DND-41 (cell line): ENCODE data around the gene ASPSCR1.

Source experiments
- ATAC-seq: fragments of 200-7000 bp; cut with Tn5 transposase; 3 replicates; pipeline ENCODE4 v1.9.1; 2021; ENCODE audit warnings: low read depth; ENCODE audit not compliant: insufficient read depth
- DNase-seq: peaks from one replicate; pipeline ENCODE4 v3.0.0-alpha.2; 2020
- H2AFZ ChIP-seq: 2 replicates; pipeline ENCODE4 v1.6.0; 2012; ENCODE audit warnings: low read depth, low read length
- H3K27ac ChIP-seq: 2 replicates; pipeline ENCODE4 v1.5.1; 2012; ENCODE audit warnings: low read length, inconsistent platforms
- H3K27me3 ChIP-seq: fragments of 200-600 bp; sonication (generic); 2 replicates; pipeline ENCODE4 v1.6.0; 2012; ENCODE audit warnings: low read length, mild to moderate bottlenecking, inconsistent platforms; ENCODE audit not compliant: insufficient read depth, poor library complexity
- H3K36me3 ChIP-seq: 2 replicates; pipeline ENCODE4 v1.5.1; 2012; ENCODE audit warnings: low read length, inconsistent platforms; ENCODE audit not compliant: insufficient read depth
- H3K4me1 ChIP-seq: 2 replicates; pipeline ENCODE4 v1.5.1; 2012; ENCODE audit warnings: mild to moderate bottlenecking, low read length; ENCODE audit not compliant: insufficient read depth
- H3K4me2 ChIP-seq: 2 replicates; pipeline ENCODE4 v1.6.0; 2012; ENCODE audit warnings: mild to moderate bottlenecking, moderate library complexity, low read length, inconsistent platforms; ENCODE audit not compliant: insufficient read depth
- H3K4me3 ChIP-seq, 2 experiments: fragments of 200-600 bp in 1 of 2; shearing (Covaris generic) in 1 of 2; 2 replicates each; pipeline ENCODE4 v1.5.1; 2012 to 2016; ENCODE audit warnings: inconsistent platforms in 2 of 2, low read length in 2 of 2, mild to moderate bottlenecking in 2 of 2, low read depth in 1 of 2, moderate library complexity in 1 of 2
- H3K79me2 ChIP-seq: 2 replicates; pipeline ENCODE4 v1.6.0; 2012; ENCODE audit warnings: low read length, inconsistent platforms; ENCODE audit not compliant: insufficient read depth
- H3K9ac ChIP-seq: 2 replicates; pipeline ENCODE4 v1.6.0; 2012; ENCODE audit warnings: low read depth, mild to moderate bottlenecking, inconsistent platforms, low read length, moderate library complexity
- H3K9me3 ChIP-seq: 2 replicates; pipeline ENCODE4 v1.5.1; 2012; ENCODE audit warnings: low read length, moderate library complexity, mild to moderate bottlenecking, inconsistent platforms; ENCODE audit not compliant: insufficient read depth, severe bottlenecking
- H4K20me1 ChIP-seq: 2 replicates; pipeline ENCODE4 v1.6.0; 2012; ENCODE audit warnings: low read length; ENCODE audit not compliant: insufficient read depth
- EZH2 ChIP-seq: IDR thresholded peaks from 3 replicates; pipeline ENCODE4 v1.6.1; 2012; ENCODE audit warnings: borderline replicate concordance, low read depth, mild to moderate bottlenecking, moderate library complexity, low read length, inconsistent platforms; ENCODE audit not compliant: severe bottlenecking
- TF ChIP-seq, protein P1 (sequence below): IDR thresholded peaks from 2 replicates; pipeline ENCODE4 v1.5.1; 2012; ENCODE audit warnings: borderline replicate concordance, low read length, moderate library complexity, mild to moderate bottlenecking; ENCODE audit not compliant: poor library complexity, severe bottlenecking; ENCODE audit errors: extremely low read depth

ASPSCR1 gene

DNA sequence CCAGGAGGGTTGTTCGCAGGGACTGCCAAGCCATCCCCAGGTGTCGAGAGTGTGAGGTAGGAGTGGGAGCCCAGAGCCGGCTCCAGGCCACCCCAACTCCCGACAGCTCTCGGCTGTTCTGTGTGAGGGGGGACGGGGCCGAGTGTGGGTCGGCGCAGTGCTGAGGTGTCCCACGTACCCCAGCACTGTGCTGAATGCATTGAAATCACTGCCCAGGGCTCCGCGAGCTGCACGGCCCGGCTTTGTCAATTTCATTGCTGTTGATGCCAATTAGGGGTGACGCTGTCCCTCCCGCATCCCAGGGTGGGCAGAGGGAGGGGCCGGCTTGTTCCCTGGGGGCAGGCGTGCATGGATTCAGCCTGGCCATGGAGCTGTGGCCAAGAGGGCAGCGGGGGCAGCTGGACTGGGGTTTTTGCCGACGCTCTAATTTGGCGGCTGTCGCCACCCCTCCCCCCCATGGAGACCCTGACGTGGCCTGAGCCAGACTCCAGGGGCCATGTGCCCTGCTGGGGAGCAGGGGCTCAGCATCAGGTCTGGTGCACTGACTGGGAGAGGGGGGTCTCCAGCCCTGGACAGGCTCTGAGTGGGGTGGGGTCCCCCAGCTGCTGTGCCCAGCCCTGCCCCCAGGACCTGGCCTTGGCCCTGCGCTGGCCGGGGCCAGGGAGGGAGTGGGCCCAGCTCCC, 31.0 kb downstream of the ASPSCR1 start:
- H3K79me2 ChIP-seq = no peaks in the 10 kb centered on the region
- DNase-seq (no peak), ATAC-seq (no peak)
- H3K27ac ChIP-seq = no peak overlapping the region
- H3K4me3 ChIP-seq = no peak overlapping the region
- no peaks in the 10 kb centered on the region for H3K36me3 ChIP-seq
- H3K4me2 ChIP-seq = no peak overlapping the region
- TF ChIP-seq, protein P1, sequence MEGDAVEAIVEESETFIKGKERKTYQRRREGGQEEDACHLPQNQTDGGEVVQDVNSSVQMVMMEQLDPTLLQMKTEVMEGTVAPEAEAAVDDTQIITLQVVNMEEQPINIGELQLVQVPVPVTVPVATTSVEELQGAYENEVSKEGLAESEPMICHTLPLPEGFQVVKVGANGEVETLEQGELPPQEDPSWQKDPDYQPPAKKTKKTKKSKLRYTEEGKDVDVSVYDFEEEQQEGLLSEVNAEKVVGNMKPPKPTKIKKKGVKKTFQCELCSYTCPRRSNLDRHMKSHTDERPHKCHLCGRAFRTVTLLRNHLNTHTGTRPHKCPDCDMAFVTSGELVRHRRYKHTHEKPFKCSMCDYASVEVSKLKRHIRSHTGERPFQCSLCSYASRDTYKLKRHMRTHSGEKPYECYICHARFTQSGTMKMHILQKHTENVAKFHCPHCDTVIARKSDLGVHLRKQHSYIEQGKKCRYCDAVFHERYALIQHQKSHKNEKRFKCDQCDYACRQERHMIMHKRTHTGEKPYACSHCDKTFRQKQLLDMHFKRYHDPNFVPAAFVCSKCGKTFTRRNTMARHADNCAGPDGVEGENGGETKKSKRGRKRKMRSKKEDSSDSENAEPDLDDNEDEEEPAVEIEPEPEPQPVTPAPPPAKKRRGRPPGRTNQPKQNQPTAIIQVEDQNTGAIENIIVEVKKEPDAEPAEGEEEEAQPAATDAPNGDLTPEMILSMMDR = no peak
- no peak for TF ChIP-seq EZH2
- H3K27me3 ChIP-seq = no peaks in the 10 kb centered on the region
- H4K20me1 ChIP-seq = 0 out of 2 replicates have a peak, but pooled peaks cover 4% of the 10 kb centered on the region
- H3K4me1 ChIP-seq = no peaks in the 10 kb centered on the region
- no peak overlapping the region for H3K9ac ChIP-seq
- no peak overlapping the region for H2AFZ ChIP-seq
- H3K9me3 ChIP-seq = no peaks in the 10 kb centered on the region

DNA sequence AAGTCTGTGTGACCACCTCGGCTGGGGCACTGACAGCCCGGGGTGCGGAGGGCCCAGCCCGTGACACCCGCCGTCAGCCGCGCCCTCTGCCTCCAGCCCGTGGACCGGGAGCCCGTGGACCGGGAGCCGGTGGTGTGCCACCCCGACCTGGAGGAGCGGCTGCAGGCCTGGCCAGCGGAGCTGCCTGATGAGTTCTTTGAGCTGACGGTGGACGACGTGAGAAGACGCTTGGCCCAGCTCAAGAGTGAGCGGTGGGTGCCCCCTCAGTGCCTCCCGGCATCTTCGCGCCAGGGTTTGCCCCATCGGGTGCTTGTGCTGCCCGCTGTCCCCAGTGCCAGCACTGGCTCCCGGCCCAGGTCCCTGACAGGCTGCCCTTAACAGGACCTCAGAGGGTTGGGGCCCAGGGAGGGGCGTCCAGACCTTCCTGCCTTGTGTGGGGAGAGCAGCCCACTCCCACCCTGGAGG, 31.5 kb downstream of the ASPSCR1 start:
- no peak overlapping the region for H3K4me2 ChIP-seq
- no peaks in the 10 kb centered on the region for H3K4me1 ChIP-seq
- H3K36me3 ChIP-seq = no peaks in the 10 kb centered on the region
- no peak overlapping the region for H3K4me3 ChIP-seq
- no peak for ATAC-seq
- TF ChIP-seq, protein P1 = no peak
- TF ChIP-seq EZH2 = no peak
- no peaks in the 10 kb centered on the region for H3K79me2 ChIP-seq
- DNase-seq = no peak
- no peaks in the 10 kb centered on the region for H3K9me3 ChIP-seq
- H3K9ac ChIP-seq = no peak overlapping the region
- no peaks in the 10 kb centered on the region for H3K27me3 ChIP-seq
- H3K27ac ChIP-seq = no peak overlapping the region
- 0 out of 2 replicates have a peak, but pooled peaks cover 4% of the 10 kb centered on the region for H4K20me1 ChIP-seq
- H2AFZ ChIP-seq = no peak overlapping the region

- no peak for DNase-seq
- Histone ChIP-seq H3K9me3 (no peaks in the 10 kb centered on the region), H4K20me1 (0 out of 2 replicates have a peak, but pooled peaks cover 4% of the 10 kb centered on the region), H3K36me3 (no peaks in the 10 kb centered on the region), H3K4me2 (no peak overlapping the region), H3K27ac (no peak overlapping the region), H3K4me3 (no peak overlapping the region), H3K9ac (no peak overlapping the region), H2AFZ (no peak overlapping the region), H3K4me1 (no peaks in the 10 kb centered on the region), H3K27me3 (no peaks in the 10 kb centered on the region), H3K79me2 (no peaks in the 10 kb centered on the region)
- TF ChIP-seq EZH2 = no peak
- TF ChIP-seq, protein P1 = no peak
- no peak for ATAC-seq
These were observed 32.0 kb downstream of the ASPSCR1 start for GRCh38 chr17:82009413-82009812.
